Measurements from ENCODE around the gene RASSF4. TPM values are rescaled to one million over a fixed set of nuclear protein-coding genes. Genes with fewer than 3 reads are reported as not detected.

The RASSF4 gene
- polyA plus RNA-seq, 1 donor (not counting 4 experiments of a cell fraction or from before 2014, with no cell fraction given): 0.20 TPM

GRCh38 chr10:44984671-44985101, 25.1 kb downstream of the RASSF4 start:
- Histone ChIP-seq H3K27me3 (ENCODE audit: control insufficient read depth, extremely low read depth, insufficient read depth, low read length) (no peaks in the 10 kb centered on the region), H3K27ac (ENCODE audit: control insufficient read depth, insufficient read depth, low read length) (no peak overlapping the region), H3K36me3 (ENCODE audit: control insufficient read depth in 2 of 2, extremely low read depth in 1 of 2, insufficient read depth in 2 of 2, low read length in 2 of 2) (no peaks in the 10 kb centered on the region), H3K79me2 (ENCODE audit: control insufficient read depth, insufficient read depth, low read length) (no peaks in the 10 kb centered on the region), H3K9me1 (ENCODE audit: control insufficient read depth, extremely low read depth, insufficient read depth, low read length) (no peaks in the 10 kb centered on the region), H3K9me3 (ENCODE audit: control insufficient read depth, low read depth, low read length) (no peaks in the 10 kb centered on the region), H3K4me3 (ENCODE audit: control insufficient read depth in 2 of 3, extremely low read depth in 1 of 3, insufficient read depth in 2 of 3, low read depth in 1 of 3, low read length in 3 of 3) (no peak overlapping the region), H4K20me1 (ENCODE audit: control insufficient read depth, extremely low read depth, insufficient read depth, low read length) (no peaks in the 10 kb centered on the region), H2AFZ (ENCODE audit: control insufficient read depth, low read length) (no peak overlapping the region), H3K4me1 (ENCODE audit: control insufficient read depth, extremely low read depth, insufficient read depth, low read length) (peaks cover 26% of the 10 kb centered on the region), H3K9ac (ENCODE audit: control insufficient read depth, extremely low read depth, insufficient read depth, low read length) (no peak overlapping the region), H3K4me2 (ENCODE audit: control insufficient read depth, extremely low read depth, insufficient read depth, low read depth, low read length) (no peak overlapping the region)
- TF ChIP-seq CTCF (optimal IDR thresholded peaks at IDR 0.05 in 1 of 3, IDR thresholded peaks at IDR 0.05 in 1 of 3, conservative IDR thresholded peaks at IDR 0.05 in 1 of 3; ENCODE audit: extremely low read depth in 1 of 3, insufficient read depth in 2 of 3, low read length in 3 of 3) (no peak), EZH2 (IDR thresholded peaks at IDR 0.05; ENCODE audit: low read length) (no peak)
- FAIRE-seq: no peak
- DNase-seq (ENCODE audit: low read depth, low spot score): no peak
- dilution Hi-C loops (cut with MboI; ENCODE audit: extremely low pct_ligation_motif_present, low sequenced_read_pairs): no loop called here

GRCh38 chr10:44985175-44985681, 25.6 kb downstream of the RASSF4 start:
- H3K9ac ChIP-seq (ENCODE audit: control insufficient read depth, extremely low read depth, insufficient read depth, low read length): no peak overlapping the region
- no peaks in the 10 kb centered on the region for H3K27me3 ChIP-seq (ENCODE audit: control insufficient read depth, extremely low read depth, insufficient read depth, low read length)
- TF ChIP-seq CTCF (optimal IDR thresholded peaks at IDR 0.05 in 1 of 3, IDR thresholded peaks at IDR 0.05 in 1 of 3, conservative IDR thresholded peaks at IDR 0.05 in 1 of 3; ENCODE audit: extremely low read depth in 1 of 3, insufficient read depth in 2 of 3, low read length in 3 of 3) (no peak), EZH2 (IDR thresholded peaks at IDR 0.05; ENCODE audit: low read length) (no peak)
- H3K27ac ChIP-seq (ENCODE audit: control insufficient read depth, insufficient read depth, low read length): no peak overlapping the region
- H3K4me3 ChIP-seq (ENCODE audit: control insufficient read depth in 2 of 3, extremely low read depth in 1 of 3, insufficient read depth in 2 of 3, low read depth in 1 of 3, low read length in 3 of 3): no peak overlapping the region
- no peaks in the 10 kb centered on the region for H3K9me1 ChIP-seq (ENCODE audit: control insufficient read depth, extremely low read depth, insufficient read depth, low read length)
- H2AFZ ChIP-seq (ENCODE audit: control insufficient read depth, low read length): no peak overlapping the region
- DNase-seq (ENCODE audit: low read depth, low spot score): no peak
- dilution Hi-C loops (cut with MboI; ENCODE audit: extremely low pct_ligation_motif_present, low sequenced_read_pairs): no loop called here
- H3K36me3 ChIP-seq (ENCODE audit: control insufficient read depth in 2 of 2, extremely low read depth in 1 of 2, insufficient read depth in 2 of 2, low read length in 2 of 2): no peaks in the 10 kb centered on the region
- no peaks in the 10 kb centered on the region for H3K9me3 ChIP-seq (ENCODE audit: control insufficient read depth, low read depth, low read length)
- FAIRE-seq: no peak
- no peaks in the 10 kb centered on the region for H4K20me1 ChIP-seq (ENCODE audit: control insufficient read depth, extremely low read depth, insufficient read depth, low read length)
- H3K4me2 ChIP-seq (ENCODE audit: control insufficient read depth, extremely low read depth, insufficient read depth, low read depth, low read length): no peak overlapping the region
- peaks cover 20% of the 10 kb centered on the region for H3K4me1 ChIP-seq (ENCODE audit: control insufficient read depth, extremely low read depth, insufficient read depth, low read length)
- H3K79me2 ChIP-seq (ENCODE audit: control insufficient read depth, insufficient read depth, low read length): no peaks in the 10 kb centered on the region
